HepG2 (cell line): ENCODE data around the gene IMPDH1. TPM values are rescaled to one million over a fixed set of nuclear protein-coding genes. Genes with fewer than 3 reads are reported as not detected.

Source experiments
- AHDC1 ChIP-seq: sonication (generic); formaldehyde crosslinking; IDR thresholded peaks from 2 replicates; pipeline ENCODE4 v1.5.1; 2020; ENCODE audit warnings: mild to moderate bottlenecking, missing genetic modification reagents, borderline replicate concordance
- ARNT ChIP-seq: fragments of 450-650 bp; IDR thresholded peaks from 2 replicates; pipeline ENCODE4 v1.6.1; 2017
- BCL6 ChIP-seq: IDR thresholded peaks from 2 replicates; pipeline ENCODE4 v1.6.1; 2016; ENCODE audit warnings: missing genetic modification reagents, missing compliant biosample characterization
- CEBPB ChIP-seq: IDR thresholded peaks from 2 replicates; pipeline ENCODE4 v1.6.1; 2011; ENCODE audit warnings: low read depth, low read length, improper control_type of control experiment, borderline replicate concordance
- DRAP1 ChIP-seq: IDR thresholded peaks from 2 replicates; pipeline ENCODE4 v1.6.1; 2016; ENCODE audit warnings: missing genetic modification reagents, missing compliant biosample characterization
- FOXP4 ChIP-seq: sonication (generic); formaldehyde crosslinking; IDR thresholded peaks from 2 replicates; pipeline ENCODE4 v1.4.0; 2020; ENCODE audit warnings: missing genetic modification reagents
- HMG20A ChIP-seq: IDR thresholded peaks from 2 replicates; pipeline ENCODE4 v1.6.1; 2016; ENCODE audit warnings: borderline replicate concordance
- KDM1A ChIP-seq: IDR thresholded peaks from 2 replicates; pipeline ENCODE4 v1.6.1; 2016; ENCODE audit warnings: missing compliant biosample characterization
- MIXL1 ChIP-seq: IDR thresholded peaks from 2 replicates; pipeline ENCODE4 v1.6.1; 2016
- MTF1 ChIP-seq: sonication (generic); formaldehyde crosslinking; IDR thresholded peaks from 2 replicates; pipeline ENCODE4 v1.5.0; 2020; ENCODE audit warnings: missing genetic modification reagents
- NFKBIZ ChIP-seq: IDR thresholded peaks from 2 replicates; pipeline ENCODE4 v1.6.1; 2018; ENCODE audit warnings: missing genetic modification reagents, missing compliant biosample characterization
- PAXIP1 ChIP-seq: sonication (generic); formaldehyde crosslinking; conservative IDR thresholded peaks from 2 replicates; pipeline ENCODE4 v1.4.0; 2020; ENCODE audit warnings: mild to moderate bottlenecking, missing genetic modification reagents, moderate library complexity
- RARA ChIP-seq: IDR thresholded peaks from 2 replicates; pipeline ENCODE4 v1.6.1; 2016; ENCODE audit warnings: missing genetic modification reagents, missing compliant biosample characterization
- SAP130 ChIP-seq: IDR thresholded peaks from 2 replicates; pipeline ENCODE4 v1.6.1; 2016; ENCODE audit warnings: low read depth
- SIX1 ChIP-seq: sonication (generic); formaldehyde crosslinking; IDR thresholded peaks from 2 replicates; pipeline ENCODE4 v1.4.0; 2020; ENCODE audit warnings: missing genetic modification reagents, borderline replicate concordance
- SOX6 ChIP-seq, 2 experiments: fragments of 450-650 bp in 1 of 2; sonication (generic) in 1 of 2; formaldehyde crosslinking in 1 of 2; IDR thresholded peaks; 2 replicates each; pipeline versions ENCODE4 v1.4.0 to v1.6.1; 2017 to 2020; ENCODE audit warnings: antibody characterized with exemption in 1 of 2, mild to moderate bottlenecking in 1 of 2, missing genetic modification reagents in 1 of 2
- THAP11 ChIP-seq: IDR thresholded peaks from 2 replicates; pipeline ENCODE4 v1.6.1; 2016; ENCODE audit warnings: missing biosample characterization, missing genetic modification reagents
- ZNF280B ChIP-seq: sonication (generic); formaldehyde crosslinking; IDR thresholded peaks from 2 replicates; pipeline ENCODE4 v1.5.0; 2020; ENCODE audit warnings: missing genetic modification reagents, mild to moderate bottlenecking, borderline replicate concordance
- polyA plus RNA-seq, 8 experiments: library from polyadenylated mRNA; depleted of rRNA in 3 of 8; stranded (reverse) in 7 of 8; unstranded in 1 of 8; fragments of >200 nt; fragmentation: Illumina TruSeq in 4 of 8; extraction: Trizol in 4 of 8; gene quantifications; 2 replicates each; pipeline versions ENCODE4 v1.2.1 to v1.2.3, GENCODE V29; 2011 to 2016; ENCODE audit warnings: low read depth in 4 of 8, missing spikeins in 1 of 8, mixed read lengths in 1 of 8; ENCODE audit not compliant: insufficient read depth in 1 of 8
- total RNA-seq, 5 experiments: library from RNA; depleted of rRNA; stranded (reverse); fragments of >200 nt; fragmentation: Illumina TruSeq; extraction: Trizol; gene quantifications; 2 replicates each; pipeline ENCODE4 v1.2.3, GENCODE V29; 2016; ENCODE audit warnings: low read depth in 1 of 5

The IMPDH1 gene
- total and polyA plus RNA-seq, 2 of the 13 experiments (the other 11 are each of a cell fraction or from before 2014, with no cell fraction given): 22.8 to 34.0 TPM

- TF ChIP-seq BCL6 (CRISPR knock-in tag): peak; percentile 80
- TF ChIP-seq NFKBIZ (CRISPR knock-in tag): no peak
- no peak for TF ChIP-seq ARNT
- TF ChIP-seq CEBPB: peak; percentile 53; the same call in 1 of the 2 replicates
- peak; percentile 29; the same call in 1 of the 2 replicates for TF ChIP-seq SIX1 (CRISPR knock-in tag)
- 0 out of 2 replicates have a peak, but pooled peaks have one; percentile 19 for TF ChIP-seq DRAP1 (CRISPR knock-in tag)
- no peak for TF ChIP-seq ZNF280B (CRISPR knock-in tag)
- TF ChIP-seq KDM1A: 0 out of 2 replicates have a peak, but pooled peaks have one; percentile 14
- peak; percentile 53 for TF ChIP-seq RARA
- TF ChIP-seq FOXP4 (CRISPR knock-in tag): peak; percentile 68
- peak; percentile 84 for TF ChIP-seq HMG20A (CRISPR knock-in tag)
- no peak for TF ChIP-seq SOX6 (IDR thresholded peaks at IDR 0.05)
- peak; percentile 47; the same call in 1 of the 2 replicates for TF ChIP-seq SOX6 (CRISPR knock-in tag; IDR thresholded peaks at IDR 0.05)
- peak; percentile 55 for TF ChIP-seq SAP130 (CRISPR knock-in tag)
- TF ChIP-seq MIXL1 (CRISPR knock-in tag): peak; percentile 24; the same call in 1 of the 2 replicates
- TF ChIP-seq THAP11 (CRISPR knock-in tag): 0 out of 2 replicates have a peak, but pooled peaks have one; percentile 16
- TF ChIP-seq AHDC1: peak; percentile 57; the same call in 1 of the 2 replicates
- no peak for TF ChIP-seq MTF1 (CRISPR knock-in tag)
- TF ChIP-seq PAXIP1: peak; percentile 59
Observed at GRCh38 chr7:128435327-128435686, 25.5 kb upstream of the IMPDH1 start (continued).
